CD14-positive monocyte (primary cell): ENCODE results near the gene OVOL3. TPM values are rescaled to one million over a fixed set of nuclear protein-coding genes. Genes with fewer than 3 reads are reported as not detected.

Experiments
- DNase-seq, 3 donors: peaks; one replicate each; pipeline ENCODE4 v3.0.0-alpha.2; 2011 to 2022
- H2AFZ ChIP-seq: 2 replicates; pipeline ENCODE4 v1.6.0; 2012; ENCODE audit warnings: mild to moderate bottlenecking, low read depth, low read length, inconsistent platforms; ENCODE audit not compliant: insufficient read depth, poor library complexity, severe bottlenecking
- H3K27ac ChIP-seq, 2 donors: 1 replicate in 1 of 2; 2 replicates in 1 of 2; pipeline ENCODE4 v1.5.1; 2012 to 2013; ENCODE audit warnings: low read length in 2 of 2, control low read depth in 1 of 2, inconsistent platforms in 1 of 2, low read depth in 1 of 2, mild to moderate bottlenecking in 1 of 2
- H3K27me3 ChIP-seq, 2 donors: one replicate each; pipeline versions ENCODE4 v1.6.0 to v1.6.1; 2011 to 2013; ENCODE audit warnings: low read length in 2 of 2; ENCODE audit not compliant: control insufficient read depth in 2 of 2, insufficient read depth in 2 of 2
- H3K36me3 ChIP-seq, 2 donors: replicated peaks in 1 of 2; 1 replicate in 1 of 2; 2 replicates in 1 of 2; pipeline versions ENCODE4 v1.5.1 to v1.6.1; 2012 to 2013; ENCODE audit warnings: low read length in 2 of 2, control low read depth in 1 of 2, inconsistent platforms in 1 of 2, mild to moderate bottlenecking in 1 of 2; ENCODE audit not compliant: insufficient read depth in 2 of 2, control insufficient read depth in 1 of 2
- H3K4me1 ChIP-seq, 2 donors: 1 replicate in 1 of 2; 2 replicates in 1 of 2; pipeline versions ENCODE4 v1.5.1 to v1.6.1; 2012 to 2013; ENCODE audit warnings: low read length in 2 of 2, control low read depth in 1 of 2, inconsistent platforms in 1 of 2, mild to moderate bottlenecking in 1 of 2, moderate library complexity in 1 of 2; ENCODE audit not compliant: insufficient read depth in 2 of 2, control insufficient read depth in 1 of 2
- H3K4me2 ChIP-seq: replicated peaks from 2 replicates; pipeline ENCODE3; 2012; ENCODE audit warnings: low read length, moderate library complexity, mild to moderate bottlenecking; ENCODE audit not compliant: poor library complexity, severe bottlenecking; ENCODE audit errors: extremely low read depth
- H3K4me3 ChIP-seq, 3 experiments: fragments of 200-600 bp in 1 of 3; sonication (generic) in 1 of 3; replicated peaks in 1 of 3; 1 replicate in 2 of 3; 2 replicates in 1 of 3; pipeline ENCODE4 v1.5.1; 2011 to 2013; ENCODE audit warnings: low read length in 3 of 3, mild to moderate bottlenecking in 3 of 3, control low read depth in 2 of 3, low read depth in 2 of 3, inconsistent platforms in 1 of 3, moderate library complexity in 1 of 3
- H3K79me2 ChIP-seq: 2 replicates; pipeline ENCODE4 v1.6.0; 2012; ENCODE audit warnings: mild to moderate bottlenecking, control low read depth, inconsistent platforms, low read length, moderate library complexity; ENCODE audit not compliant: insufficient read depth
- H3K9ac ChIP-seq: 2 replicates; pipeline ENCODE4 v1.6.0; 2017; ENCODE audit warnings: low read length, mild to moderate bottlenecking; ENCODE audit not compliant: insufficient read depth, poor library complexity, severe bottlenecking
- H3K9me3 ChIP-seq, 2 donors: replicated peaks in 1 of 2; 1 replicate in 1 of 2; 2 replicates in 1 of 2; pipeline versions ENCODE4 v1.5.1 to v1.6.1; 2012 to 2013; ENCODE audit warnings: low read length in 2 of 2, control low read depth in 1 of 2; ENCODE audit not compliant: control insufficient read depth in 1 of 2, insufficient read depth in 1 of 2
- H4K20me1 ChIP-seq: 2 replicates; pipeline ENCODE4 v1.6.0; 2012; ENCODE audit warnings: mild to moderate bottlenecking, low read length, control low read depth, moderate library complexity; ENCODE audit not compliant: insufficient read depth
- H3K27ac Mint-ChIP-seq, 7 donors: one replicate each; pipeline ENCODE4 v1.8.0; 2020; ENCODE audit warnings: mild to moderate bottlenecking in 7 of 7, mixed read lengths in 7 of 7, moderate library complexity in 6 of 7, inconsistent platforms in 2 of 7
- H3K27me3 Mint-ChIP-seq, 3 donors: one replicate each; pipeline ENCODE4 v1.8.0; 2021 to 2022; ENCODE audit warnings: low read depth in 3 of 3, mild to moderate bottlenecking in 3 of 3, mixed read lengths in 3 of 3, moderate library complexity in 3 of 3, inconsistent platforms in 1 of 3
- H3K36me3 Mint-ChIP-seq, 2 donors: one replicate each; pipeline ENCODE4 v1.8.0; 2020; ENCODE audit warnings: mixed read lengths in 2 of 2, inconsistent platforms in 1 of 2, mild to moderate bottlenecking in 1 of 2
- H3K4me1 Mint-ChIP-seq: one replicate; pipeline ENCODE4 v1.8.0; 2020; ENCODE audit warnings: mild to moderate bottlenecking, mixed read lengths
- H3K4me3 Mint-ChIP-seq, 2 donors: one replicate each; pipeline ENCODE4 v1.8.0; 2020; ENCODE audit warnings: mild to moderate bottlenecking in 2 of 2, mixed read lengths in 2 of 2, moderate library complexity in 1 of 2
- H3K9me3 Mint-ChIP-seq, 7 donors: one replicate each; pipeline ENCODE4 v1.8.0; 2020 to 2022; ENCODE audit warnings: mixed read lengths in 7 of 7, mild to moderate bottlenecking in 6 of 7, moderate library complexity in 6 of 7, inconsistent platforms in 2 of 7
- CTCF ChIP-seq: fragments of 200-600 bp; IDR thresholded peaks from one replicate; pipeline ENCODE4 v1.8.0; 2022; ENCODE audit warnings: antibody characterized with exemption, mild to moderate bottlenecking
- WGBS: methylation state at CpG from one replicate; pipeline ENCODE4 v1.1.5; 2013; ENCODE audit warnings: missing lambda C conversion rate; ENCODE audit not compliant: insufficient coverage; 5-methylcytosine and 5-hydroxymethylcytosine counted together
- intact Hi-C, 2 donors: fragments of 100-400 bp; cut with micrococcal nuclease; formaldehyde crosslinking; loops; one replicate each; pipeline versions ENCODE4 v1.15.0 to v1.15.1; 2023
- polyA plus RNA-seq, 3 donors: library from polyadenylated mRNA; depleted of rRNA in 1 of 3; unstranded in 2 of 3; stranded (reverse) in 1 of 3; fragments of 300-500 nt in 2 of 3; fragments of >200 nt in 1 of 3; fragmentation: Illumina TruSeq in 2 of 3; gene quantifications; 1 replicate in 2 of 3; 2 replicates in 1 of 3; pipeline ENCODE4 v1.2.3, GENCODE V29; 2012 to 2021

The OVOL3 gene
- polyA plus RNA-seq, 3 donors = not detected

- no peak overlapping the region for H3K4me3 Mint-ChIP-seq
- peaks cover 50 to 59% of the 10 kb centered on the region in 2 donors for H3K36me3 ChIP-seq
- H3K4me1 ChIP-seq = peaks cover 8 to 22% of the 10 kb centered on the region in 2 donors
- peak overlapping the region in 2 of 7 donors; percentile 33 to 57 for H3K27ac Mint-ChIP-seq
- H3K9ac ChIP-seq = no peak overlapping the region
- H3K9me3 ChIP-seq = no peaks in the 10 kb centered on the region
- H3K27me3 ChIP-seq = no peaks in the 10 kb centered on the region
- H3K79me2 ChIP-seq = peaks cover 7% of the 10 kb centered on the region
- WGBS = 89% methylated on average over 5 of the region's 5 CpGs
- no peak overlapping the region for H2AFZ ChIP-seq
- no peak for TF ChIP-seq CTCF
- H3K4me1 Mint-ChIP-seq = peaks cover 23% of the 10 kb centered on the region
- no peak overlapping the region for H3K4me3 ChIP-seq
- no peaks in the 10 kb centered on the region for H3K9me3 Mint-ChIP-seq
- peaks cover 73% of the 10 kb centered on the region for H4K20me1 ChIP-seq
- no peak overlapping the region for H3K4me2 ChIP-seq
- peaks cover 0 to 7% (median 0%) of the 10 kb centered on the region in 3 donors for H3K27me3 Mint-ChIP-seq
- intact Hi-C loops = no loop called here
- no peak overlapping the region for H3K27ac ChIP-seq
- DNase-seq = no peak
- peaks cover 55 to 68% of the 10 kb centered on the region in 2 donors for H3K36me3 Mint-ChIP-seq
Observed at GRCh38 chr19:36150586-36150985, 39.6 kb downstream of the OVOL3 start.

- H3K36me3 Mint-ChIP-seq = peaks cover 47 to 64% of the 10 kb centered on the region in 2 donors
- H3K27ac Mint-ChIP-seq = peak overlapping the region in 2 of 7 donors; percentile 21 to 33
- Histone ChIP-seq H3K4me1 (peaks cover 8 to 22% of the 10 kb centered on the region in 2 donors), H3K9me3 (no peaks in the 10 kb centered on the region), H3K79me2 (peaks cover 2% of the 10 kb centered on the region), H3K4me2 (no peak overlapping the region), H3K9ac (peak overlapping the region; percentile 4), H2AFZ (no peak overlapping the region), H3K36me3 (peaks cover 42 to 51% of the 10 kb centered on the region in 2 donors), H4K20me1 (peaks cover 65% of the 10 kb centered on the region), H3K4me3 (no peak overlapping the region), H3K27me3 (no peaks in the 10 kb centered on the region), H3K27ac (no peak overlapping the region)
- H3K4me1 Mint-ChIP-seq = peaks cover 23% of the 10 kb centered on the region
- no peak for DNase-seq
- 93% methylated on average over 29 of the region's 47 CpGs for WGBS
- no peak for TF ChIP-seq CTCF
- H3K27me3 Mint-ChIP-seq = peaks cover 0 to 7% (median 0%) of the 10 kb centered on the region in 3 donors
- peak overlapping the region in 1 of 2 donors; percentile 53 for H3K4me3 Mint-ChIP-seq
- H3K9me3 Mint-ChIP-seq = no peaks in the 10 kb centered on the region
- intact Hi-C loops = no loop called here
Observed at GRCh38 chr19:36151144-36152018, 40.4 kb downstream of the OVOL3 start.
